Activated CD8-positive, alpha-beta memory T cell treated with anti-CD3 and anti-CD28 coated beads, Interleukin-2, amount 50 U/mL, for 24 hours (primary cell): ENCODE data around the gene LTBP1.

ENCODE experiments used
- DNase-seq: peaks from one replicate; pipeline ENCODE4 v3.0.0-alpha.2; 2020; ENCODE audit errors: extremely low read depth

LTBP1 gene

GRCh38 chr2:33307659-33308270 lies 361.0 kb downstream of the LTBP1 start:
- DNase-seq = no peak

DNA sequence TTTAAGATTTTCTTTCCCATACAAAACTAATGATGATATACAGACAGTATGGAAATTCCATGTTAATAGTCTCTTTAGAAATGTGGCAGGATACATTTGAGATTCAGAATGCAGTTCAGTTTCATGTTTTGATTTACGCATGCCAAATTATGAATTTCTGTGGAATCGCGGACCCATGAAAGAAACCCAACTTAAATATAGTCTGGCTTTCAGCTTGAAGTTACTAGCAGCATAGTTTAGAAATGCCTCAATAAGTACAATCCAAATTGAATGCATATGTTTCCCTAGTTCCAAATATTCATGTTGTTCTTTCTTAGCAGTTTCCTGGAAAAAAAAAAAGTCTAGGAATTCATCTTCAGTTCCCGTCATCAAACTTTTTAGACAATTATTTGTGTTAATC lies 365.6 kb downstream of the LTBP1 start:
- no peak for DNase-seq

GRCh38 chr2:33313039-33313438 lies 366.3 kb downstream of the LTBP1 start:
- DNase-seq = no peak

DNA sequence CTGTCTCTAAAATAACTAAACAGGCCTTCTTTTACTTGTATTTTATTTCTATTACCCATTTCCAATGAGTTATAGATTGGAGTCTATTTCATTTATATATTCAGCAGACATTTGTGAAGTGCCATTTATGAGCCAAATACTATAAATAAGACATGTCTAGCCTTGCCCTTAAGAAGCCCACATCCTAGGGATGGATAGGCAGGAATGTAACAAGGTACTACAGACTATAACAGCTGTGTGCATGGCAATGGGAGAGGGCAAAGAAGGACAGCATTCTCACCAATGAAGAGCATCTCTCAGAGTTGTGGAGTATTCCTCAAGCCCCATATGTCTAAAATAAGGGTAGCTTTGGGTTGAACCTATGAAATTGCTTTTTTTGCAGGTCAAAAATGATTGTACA lies 367.8 kb downstream of the LTBP1 start:
- DNase-seq = no peak

DNA sequence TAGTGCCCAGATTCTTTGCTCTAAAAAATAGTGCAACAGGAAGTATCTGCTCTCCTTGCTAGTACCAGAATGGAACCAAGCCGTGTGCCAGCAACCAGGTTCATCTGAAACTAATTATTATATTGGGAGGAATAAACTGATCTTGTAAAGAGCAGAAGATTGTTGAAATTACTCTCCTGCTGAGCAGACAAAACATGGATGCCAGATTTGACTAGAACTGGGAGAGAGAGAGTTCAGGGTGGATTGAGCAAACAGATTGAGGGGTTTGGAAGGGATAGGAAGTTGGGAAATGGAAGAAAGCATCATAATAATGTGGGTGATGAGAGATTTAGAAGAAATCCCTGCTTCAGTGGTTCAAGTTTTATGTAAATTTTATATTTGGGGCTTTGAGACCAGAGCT lies 369.6 kb downstream of the LTBP1 start:
- no peak for DNase-seq

- DNase-seq = no peak
Measured at GRCh38 chr2:33317369-33318007, 370.7 kb downstream of the LTBP1 start.

DNA sequence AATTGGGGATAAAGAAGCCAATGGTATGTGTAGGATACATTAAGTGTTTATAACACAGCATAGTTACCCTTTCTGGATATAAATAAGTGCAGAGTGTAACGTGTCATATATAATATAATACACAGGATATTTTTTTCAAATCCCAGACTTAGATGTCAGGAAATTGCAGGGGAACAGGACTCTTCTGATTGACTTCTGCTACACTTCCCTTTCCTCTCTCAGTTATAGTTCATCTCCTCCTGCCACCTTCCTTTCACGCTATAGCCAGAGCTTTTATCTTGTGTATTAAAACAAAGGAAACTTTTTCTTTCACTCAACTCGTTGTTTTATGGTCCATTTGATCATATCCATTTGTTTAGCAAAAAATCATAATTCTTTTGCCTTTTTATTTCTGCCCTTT lies 371.7 kb downstream of the LTBP1 start:
- no peak for DNase-seq

GRCh38 chr2:33320573-33320972 lies 373.8 kb downstream of the LTBP1 start:
- no peak for DNase-seq

DNA sequence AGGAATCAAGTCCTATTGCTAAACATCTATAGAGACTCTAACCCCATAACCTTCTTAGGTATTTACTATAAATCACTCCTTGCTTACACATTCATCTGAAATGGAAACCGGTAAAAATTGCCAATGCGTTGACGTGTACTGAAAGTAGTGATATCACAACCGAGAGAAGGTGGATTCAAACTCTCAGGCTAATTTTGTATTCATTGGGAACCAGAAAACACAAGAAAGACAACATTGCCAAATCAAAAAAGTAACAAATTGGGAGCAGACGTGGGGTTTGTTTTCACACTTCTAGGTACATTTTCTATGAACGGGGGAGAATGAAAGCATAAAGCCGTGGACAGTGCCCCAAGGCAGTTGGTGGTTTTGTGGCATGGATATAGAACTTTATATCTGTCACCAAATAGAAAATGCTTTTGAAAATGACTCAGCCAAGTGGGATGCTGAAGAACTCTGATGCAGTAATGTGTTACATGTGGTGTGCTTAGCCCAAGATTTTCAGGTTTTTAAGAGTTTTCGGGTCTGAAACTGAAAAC lies 374.6 kb downstream of the LTBP1 start:
- no peak for DNase-seq

GRCh38 chr2:33321876-33322483 lies 375.2 kb downstream of the LTBP1 start:
- no peak for DNase-seq

- DNase-seq = no peak
Measured at GRCh38 chr2:33322612-33323011, 375.9 kb downstream of the LTBP1 start.

GRCh38 chr2:33323957-33324356 lies 377.2 kb downstream of the LTBP1 start:
- DNase-seq = no peak

DNA sequence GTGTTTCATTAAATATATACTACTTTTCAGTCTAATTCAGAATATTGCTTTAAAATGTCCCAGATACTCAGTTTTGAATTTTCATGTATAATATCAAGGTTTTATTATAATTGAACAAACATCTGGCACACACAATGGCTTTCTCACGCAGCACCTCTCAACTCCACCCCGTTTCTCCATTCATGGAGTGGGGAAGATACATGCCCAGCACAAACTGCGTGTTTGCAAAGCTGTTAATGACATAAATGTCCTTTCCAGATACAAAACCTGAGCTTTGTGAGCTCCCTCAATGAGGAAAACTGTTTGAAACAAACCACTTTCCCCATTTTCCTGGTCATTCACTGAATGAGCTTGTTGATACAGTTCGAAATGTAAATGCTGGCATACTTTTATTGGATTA lies 379.3 kb downstream of the LTBP1 start:
- DNase-seq = no peak

GRCh38 chr2:33333433-33333832 lies 386.7 kb downstream of the LTBP1 start:
- DNase-seq = no peak

- DNase-seq = no peak
Measured at GRCh38 chr2:33334083-33334482, 387.3 kb downstream of the LTBP1 start.

DNA sequence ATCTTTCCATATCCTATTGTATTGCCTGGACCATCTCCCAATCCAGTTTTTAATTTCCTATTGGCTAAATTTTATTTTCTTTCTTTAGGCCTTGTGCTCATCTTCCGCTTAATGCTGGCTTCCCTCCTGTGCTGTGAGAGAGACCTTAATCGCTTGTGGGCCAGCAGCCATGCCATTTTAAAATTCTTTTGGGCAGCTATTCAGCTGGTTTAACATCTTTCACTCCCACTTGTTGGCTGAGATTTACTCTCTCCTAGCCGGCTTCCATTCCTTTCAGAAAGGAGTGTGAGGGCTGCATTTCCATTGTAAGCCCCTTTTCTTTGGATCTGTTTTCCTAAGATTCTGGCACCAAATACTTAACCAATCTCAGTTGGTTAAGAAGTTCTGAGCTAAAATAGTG lies 388.8 kb downstream of the LTBP1 start:
- no peak for DNase-seq

DNA sequence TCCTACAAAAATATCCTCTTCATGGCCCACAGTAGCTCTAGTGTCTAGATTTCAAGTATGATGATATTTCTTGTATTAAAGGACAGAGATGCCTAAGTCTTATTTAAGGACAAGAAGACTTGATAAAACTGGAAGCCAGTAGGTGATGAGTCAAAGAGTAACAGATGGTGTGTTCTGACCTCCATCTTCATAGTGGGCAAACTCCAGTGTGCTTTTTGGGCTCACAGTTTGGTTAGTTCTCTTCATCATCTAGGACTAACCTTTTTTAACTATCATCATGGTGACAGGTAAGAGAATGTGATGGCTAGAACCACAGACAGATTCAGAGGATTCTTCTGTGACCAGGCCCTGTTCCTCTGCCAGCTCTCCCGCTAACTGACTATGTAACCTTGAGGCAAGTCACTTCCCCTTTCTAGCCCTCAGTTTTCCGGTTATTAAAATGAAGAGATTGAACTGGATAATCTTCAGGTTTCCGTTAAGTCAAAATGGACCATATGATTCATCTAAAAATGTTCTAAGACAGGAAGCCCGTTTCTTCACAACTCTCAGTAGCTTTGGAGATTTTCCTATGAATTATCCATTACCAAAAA lies 389.4 kb downstream of the LTBP1 start:
- DNase-seq = no peak

- DNase-seq = no peak
Measured at GRCh38 chr2:33337385-33337960, 390.7 kb downstream of the LTBP1 start.

DNA sequence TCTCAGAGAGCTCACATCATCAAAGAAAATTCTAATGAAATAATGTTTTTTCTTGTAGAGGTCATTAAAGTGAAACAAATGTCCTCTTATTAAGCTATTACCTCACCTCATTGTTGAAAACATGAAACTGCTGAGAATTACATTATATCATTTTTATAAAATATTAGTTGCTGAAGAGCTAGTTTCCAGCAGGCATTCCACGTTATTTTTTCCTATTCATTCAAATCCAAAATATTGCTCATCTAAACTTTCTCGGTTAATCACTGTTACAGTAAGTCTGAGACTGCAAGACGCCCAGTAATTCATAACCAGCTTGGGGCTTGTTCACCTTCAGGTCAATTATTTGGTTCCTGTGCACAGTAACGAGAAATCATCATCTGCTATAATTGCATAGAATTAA lies 391.2 kb downstream of the LTBP1 start:
- DNase-seq = no peak

- DNase-seq = no peak
Measured at GRCh38 chr2:33339269-33339668, 392.5 kb downstream of the LTBP1 start.

GRCh38 chr2:33340280-33340679 lies 393.5 kb downstream of the LTBP1 start:
- no peak for DNase-seq

DNA sequence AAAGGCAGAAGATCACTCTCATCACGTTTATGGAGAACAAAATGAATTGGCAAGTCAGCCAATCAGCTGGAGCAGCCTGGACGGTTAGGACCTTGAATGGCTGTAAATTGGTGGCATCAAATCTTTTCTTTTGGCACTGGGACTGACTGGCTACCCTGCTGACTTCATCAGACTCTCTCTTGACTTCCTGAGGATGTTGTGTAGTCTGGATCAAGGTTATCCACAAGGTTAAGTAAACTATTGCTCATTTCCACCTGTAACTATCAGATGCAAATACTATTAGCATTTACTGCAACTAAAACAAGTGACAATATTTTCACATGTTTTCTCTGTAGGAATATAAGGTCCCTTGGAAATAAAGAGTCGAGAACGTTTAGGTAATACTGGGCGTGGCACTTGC lies 395.4 kb downstream of the LTBP1 start:
- DNase-seq = no peak

GRCh38 chr2:33342705-33343104 lies 396.0 kb downstream of the LTBP1 start:
- DNase-seq = no peak
